GM15510 (cell line): ENCODE data around the gene YIPF7.

Source experiments
- POLR2A ChIP-seq: IDR thresholded peaks from 3 replicates; pipeline ENCODE4 v1.6.1; 2011; ENCODE audit warnings: borderline replicate concordance; ENCODE audit not compliant: insufficient read length; ENCODE audit errors: extremely low read depth

YIPF7 gene

GRCh38 chr4:44651425-44651824 lies at the start of gene YIPF7:
YIPF7 (minus strand) TSS chr4:44651625; CDS start chr4:44650100, 1,525 bp downstream.
- no peak for TF ChIP-seq POLR2A

GRCh38 chr4:44701037-44701436 lies 49.6 kb upstream of the YIPF7 start:
- no peak for TF ChIP-seq POLR2A

- no peak for TF ChIP-seq POLR2A
Observed at GRCh38 chr4:44700427-44700826, 49.0 kb upstream of the YIPF7 start.

- no peak for TF ChIP-seq POLR2A
Observed at GRCh38 chr4:44684648-44685047, 33.2 kb upstream of the YIPF7 start.

GRCh38 chr4:44679060-44679459 lies 27.6 kb upstream of the YIPF7 start:
- TF ChIP-seq POLR2A, result no peak

GRCh38 chr4:44678094-44679041 lies 26.9 kb upstream of the YIPF7 start, which contains the start of gene GUF1:
GUF1 (plus strand) TSS chr4:44678420; CDS start chr4:44678623, 203 bp downstream.
- peak; percentile 94 for TF ChIP-seq POLR2A

- TF ChIP-seq POLR2A, result no peak
Observed at GRCh38 chr4:44675366-44675765, 23.9 kb upstream of the YIPF7 start.

GRCh38 chr4:44674471-44674870 lies 23.0 kb upstream of the YIPF7 start:
- no peak for TF ChIP-seq POLR2A

GRCh38 chr4:44671636-44672035 lies 20.2 kb upstream of the YIPF7 start:
- no peak for TF ChIP-seq POLR2A

- no peak for TF ChIP-seq POLR2A
Observed at GRCh38 chr4:44670506-44671199, 19.2 kb upstream of the YIPF7 start.

GRCh38 chr4:44668526-44668925 lies 17.1 kb upstream of the YIPF7 start:
- no peak for TF ChIP-seq POLR2A

- TF ChIP-seq POLR2A, result no peak
Observed at GRCh38 chr4:44663539-44664263, 12.3 kb upstream of the YIPF7 start.

GRCh38 chr4:44662623-44663005 lies 11.2 kb upstream of the YIPF7 start:
- no peak for TF ChIP-seq POLR2A

GRCh38 chr4:44661940-44662622 lies 10.7 kb upstream of the YIPF7 start:
- no peak for TF ChIP-seq POLR2A

- TF ChIP-seq POLR2A, result no peak
Observed at GRCh38 chr4:44660396-44660795, 9.0 kb upstream of the YIPF7 start.

- no peak for TF ChIP-seq POLR2A
Observed at GRCh38 chr4:44652002-44652401, 577 bp upstream of the YIPF7 start.
